ENCODE measurements around the gene GALM.
A peak's percentile ranks its signal among the peaks of the same experiment; 100 is the strongest.
"Not testable (repeated sequence)": the region's sequence is repeated elsewhere in the genome, so short reads cannot be mapped to it uniquely, and the experiment has no call there.

Gene GALM

GRCh38 chr2:38743672-38744398, 77.9 kb downstream of the GALM start:
- no peak for DNase-seq

- DNase-seq: no peak
Measured at GRCh38 chr2:38744399-38744780, 78.5 kb downstream of the GALM start.

GRCh38 chr2:38745267-38745666, 79.4 kb downstream of the GALM start:
- DNase-seq: no peak

- DNase-seq: no peak
Measured at GRCh38 chr2:38747007-38747424, 81.1 kb downstream of the GALM start.

GRCh38 chr2:38747819-38748218, 81.9 kb downstream of the GALM start:
- no peak for DNase-seq

GRCh38 chr2:38748391-38748790, 82.5 kb downstream of the GALM start:
- DNase-seq: no peak

- DNase-seq: no peak
Measured at GRCh38 chr2:38748943-38749804, 83.3 kb downstream of the GALM start.

- no peak for DNase-seq
Measured at GRCh38 chr2:38750011-38750890, 84.3 kb downstream of the GALM start.

- peak; percentile 100 for DNase-seq
Measured at GRCh38 chr2:38750891-38751595, 85.1 kb downstream of the GALM start, which contains the start of gene SRSF7. SRSF7 (minus strand) TSS chr2:38751361; CDS start chr2:38751256, 105 bp downstream.

- no peak for DNase-seq
Measured at GRCh38 chr2:38751596-38752410, 85.9 kb downstream of the GALM start.

- no peak for DNase-seq
Measured at GRCh38 chr2:38754049-38754448, 88.1 kb downstream of the GALM start.

GRCh38 chr2:38754506-38754905, 88.6 kb downstream of the GALM start:
- no peak for DNase-seq

GRCh38 chr2:38755891-38756290, 90.0 kb downstream of the GALM start:
- DNase-seq: not testable (repeated sequence)

- no peak for DNase-seq
Measured at GRCh38 chr2:38763228-38763627, 97.3 kb downstream of the GALM start.

GRCh38 chr2:38763728-38764127, 97.8 kb downstream of the GALM start:
- no peak for DNase-seq

- no peak for DNase-seq
Measured at GRCh38 chr2:38765149-38765548, 99.2 kb downstream of the GALM start.

- no peak for DNase-seq
Measured at GRCh38 chr2:38765551-38765950, 99.6 kb downstream of the GALM start.

- no peak for DNase-seq
Measured at GRCh38 chr2:38771632-38772031, 105.7 kb downstream of the GALM start.

- no peak for DNase-seq
Measured at GRCh38 chr2:38775097-38775920, 109.4 kb downstream of the GALM start.

- no peak for DNase-seq
Measured at GRCh38 chr2:38775921-38776225, 110.0 kb downstream of the GALM start.

GRCh38 chr2:38776531-38776930, 110.6 kb downstream of the GALM start:
- DNase-seq: no peak

All from activated CD8-positive, alpha-beta memory T cell treated with anti-CD3 and anti-CD28 coated beads for 24 hours (primary cell).